GM19324 (cell line): ENCODE data around the gene KCNK5.

Experiments used
- ATAC-seq: cut with Tn5 transposase; IDR thresholded peaks from one replicate; pipeline ENCODE4 v1.9.1; 2021; ENCODE audit warnings: mild to moderate bottlenecking, moderate library complexity; ENCODE audit not compliant: unreplicated experiment, low FRiP score

Gene KCNK5

DNA sequence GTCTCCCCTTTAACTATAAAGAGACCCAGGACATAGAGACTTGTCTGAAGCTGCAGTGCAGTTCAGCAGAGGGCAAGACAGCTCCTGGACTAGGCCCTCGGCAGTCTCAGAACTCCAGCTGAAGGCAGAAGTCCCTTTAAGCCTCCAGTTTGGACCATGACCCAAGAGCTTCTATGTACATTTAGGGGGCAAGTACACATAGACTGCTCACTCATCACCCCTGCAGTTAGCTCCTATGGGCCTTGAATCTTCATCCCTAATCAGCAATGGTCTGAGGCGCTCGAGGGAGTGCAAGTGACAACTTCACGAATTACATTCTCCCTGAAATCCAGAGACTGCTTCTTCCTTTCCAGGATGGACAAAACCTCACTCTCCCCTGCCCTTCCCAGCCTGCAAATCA is 47.4 kb downstream of the KCNK5 start:
- ATAC-seq, result no peak

- ATAC-seq, result no peak
Observed at GRCh38 chr6:39181333-39181732, 47.9 kb downstream of the KCNK5 start.

GRCh38 chr6:39178804-39179203 is 50.5 kb downstream of the KCNK5 start:
- ATAC-seq, result no peak

DNA sequence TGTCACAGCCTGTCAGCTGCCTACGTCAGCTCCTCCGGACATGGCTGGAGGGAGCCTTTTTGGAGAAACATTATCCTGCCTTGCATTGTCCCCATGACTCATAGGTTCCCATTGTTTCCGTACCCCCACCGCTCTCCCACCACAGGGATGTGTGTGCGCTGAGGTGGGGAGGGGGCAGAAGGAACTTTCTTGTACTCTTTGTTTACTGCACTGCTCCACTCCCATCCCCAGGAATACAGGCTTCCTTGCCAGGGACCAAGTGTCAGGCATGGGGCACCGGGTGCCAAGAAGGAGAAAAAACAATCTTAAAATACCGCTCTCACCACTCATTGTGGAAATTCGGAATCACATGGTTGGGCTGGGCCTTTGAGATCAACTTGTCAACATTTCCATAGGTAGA is 51.0 kb downstream of the KCNK5 start:
- no peak for ATAC-seq

DNA sequence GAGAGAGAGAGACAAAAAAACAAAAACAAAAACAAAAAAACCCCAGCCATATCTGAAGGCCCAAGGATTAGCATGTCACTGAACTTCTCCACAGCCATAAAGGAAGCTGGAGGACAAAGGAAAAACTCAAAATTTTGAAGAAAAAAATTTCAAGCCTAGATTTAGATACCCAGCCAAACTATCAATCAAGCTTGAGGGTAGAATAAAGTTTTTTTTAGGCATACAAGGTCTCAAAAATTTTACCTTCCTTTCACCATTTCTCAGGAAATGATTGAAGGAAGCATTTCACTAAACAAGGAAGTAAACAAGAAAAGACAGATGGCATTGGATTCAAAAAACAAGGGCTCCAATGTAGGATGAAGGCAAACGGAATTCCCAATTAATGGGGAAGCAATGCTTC is 52.1 kb downstream of the KCNK5 start:
- ATAC-seq, result no peak

- no peak for ATAC-seq
Observed at GRCh38 chr6:39173270-39173669, 56.0 kb downstream of the KCNK5 start.

- ATAC-seq, result no peak
Observed at GRCh38 chr6:39172377-39172757, 56.9 kb downstream of the KCNK5 start.

DNA sequence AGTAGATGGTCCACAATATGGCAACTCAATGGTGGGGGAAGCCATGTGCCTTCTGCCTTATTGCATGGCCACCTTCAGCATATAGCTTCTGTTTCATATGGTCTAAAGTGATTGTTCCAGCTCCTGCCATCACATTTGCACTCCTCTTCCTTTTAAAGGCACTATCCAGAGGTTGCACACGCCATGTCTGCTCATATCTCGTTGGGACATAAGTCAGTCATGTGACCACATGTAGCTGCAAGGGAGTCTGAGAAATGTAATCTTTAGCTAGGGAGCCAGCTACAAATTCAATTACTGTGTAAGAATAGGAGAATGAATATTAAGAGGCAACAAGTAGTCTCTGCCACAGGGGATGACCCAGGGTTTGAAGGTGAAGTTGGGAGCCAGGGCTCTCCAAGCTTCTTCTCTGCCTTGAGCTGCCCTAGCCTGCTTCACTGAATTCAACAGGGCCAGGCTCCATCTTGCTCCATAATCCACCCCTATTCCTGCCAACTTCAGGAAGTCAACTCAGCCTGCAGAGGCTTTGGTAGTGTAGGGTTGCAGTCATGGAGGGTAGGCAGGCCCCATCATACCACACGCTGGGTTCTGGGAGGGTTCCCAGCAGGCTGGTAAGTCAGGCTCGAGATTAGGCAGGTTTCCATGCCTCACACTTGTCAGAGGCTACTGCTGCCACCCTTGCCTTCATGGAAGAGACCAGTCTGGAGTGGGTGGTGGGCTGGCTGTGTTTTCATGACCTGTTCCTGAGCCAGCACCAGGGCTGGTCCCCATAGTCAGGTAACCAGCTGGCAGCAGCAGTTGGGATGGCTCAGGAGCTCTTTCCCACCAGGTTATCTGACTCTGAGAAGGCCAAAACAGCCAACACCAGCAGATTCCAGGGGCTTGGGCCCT is 57.5 kb downstream of the KCNK5 start:
- ATAC-seq, result no peak

- ATAC-seq, result no peak
Observed at GRCh38 chr6:39170860-39171259, 58.4 kb downstream of the KCNK5 start.

- ATAC-seq, result no peak
Observed at GRCh38 chr6:39170389-39170788, 58.9 kb downstream of the KCNK5 start.

DNA sequence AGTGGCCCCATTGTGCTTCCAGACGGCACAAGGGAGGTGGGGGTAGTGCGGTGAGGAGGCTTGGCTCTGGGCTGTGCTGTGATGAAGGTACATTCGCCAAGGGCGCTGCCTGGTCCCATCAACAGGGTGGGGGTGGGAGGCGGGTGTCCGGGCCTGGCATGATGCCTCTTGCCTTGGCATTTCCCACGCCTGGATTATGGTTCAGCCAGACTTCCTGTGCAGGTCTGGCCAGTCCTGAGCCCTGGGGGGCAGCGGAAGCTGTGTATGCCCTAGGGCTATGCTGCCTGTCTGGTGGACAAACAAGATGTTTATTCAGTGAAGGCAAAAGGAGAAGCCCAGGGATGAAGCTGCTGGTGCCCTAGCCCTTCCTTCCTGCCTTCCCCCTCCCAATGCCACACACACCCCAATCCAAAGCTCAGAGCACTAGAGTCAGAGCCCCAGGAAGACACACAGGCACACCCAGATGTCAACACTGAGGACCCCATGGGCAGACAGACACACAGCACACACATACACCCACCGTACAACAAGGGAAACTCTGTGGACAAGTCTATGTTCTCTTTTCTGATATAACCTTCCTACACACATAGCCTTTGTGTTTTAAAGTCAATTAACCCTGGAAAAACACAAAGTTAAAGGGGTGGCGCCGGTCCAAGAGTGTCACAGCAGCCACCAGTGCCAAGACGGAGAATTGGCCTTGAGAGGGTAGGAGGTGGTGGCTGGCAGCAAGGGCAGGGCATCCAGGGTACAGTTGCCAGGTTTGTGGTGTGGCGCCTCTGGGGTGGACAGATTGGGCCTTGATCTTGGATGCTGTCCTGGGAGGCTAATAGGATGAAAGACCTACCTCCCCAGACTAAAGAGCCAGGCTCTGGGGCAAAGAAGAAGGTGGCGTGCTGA is 59.6 kb downstream of the KCNK5 start:
- no peak for ATAC-seq

DNA sequence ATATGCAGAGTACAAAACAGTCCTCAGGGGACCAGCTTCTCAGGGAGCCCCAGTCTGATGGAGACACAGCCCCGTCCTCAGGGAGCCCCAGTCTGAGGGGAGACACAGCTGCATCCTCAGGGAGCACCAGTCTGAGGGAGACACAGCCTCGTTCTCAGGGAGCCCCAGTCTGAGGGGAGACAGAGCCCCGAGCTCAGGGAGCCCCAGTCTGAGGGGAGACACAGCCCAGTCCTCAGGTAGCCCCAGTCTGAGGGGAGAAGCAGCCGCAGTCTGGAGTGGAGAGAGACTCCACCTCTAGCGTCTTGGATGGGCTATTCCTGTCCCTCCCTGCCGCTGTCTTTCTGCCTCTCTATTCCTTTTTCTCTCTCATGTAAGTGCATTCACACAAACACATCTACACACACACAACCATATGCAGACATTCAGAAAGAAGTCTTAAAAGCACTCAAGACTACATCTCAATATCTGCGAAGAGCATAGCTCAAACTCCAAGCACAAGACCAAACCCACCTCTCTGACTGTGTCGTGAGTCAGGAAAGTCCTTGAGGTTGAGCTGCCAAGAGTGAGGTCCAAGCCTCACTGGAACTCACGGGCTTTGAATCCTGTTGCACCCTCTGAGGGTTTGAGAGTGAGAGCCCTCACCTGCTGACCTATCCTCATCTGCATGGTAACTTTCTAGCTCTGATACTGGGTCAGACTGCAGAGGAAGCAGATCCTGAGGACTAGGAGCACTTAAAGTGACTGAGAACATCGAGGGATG is 61.2 kb downstream of the KCNK5 start:
- no peak for ATAC-seq

DNA sequence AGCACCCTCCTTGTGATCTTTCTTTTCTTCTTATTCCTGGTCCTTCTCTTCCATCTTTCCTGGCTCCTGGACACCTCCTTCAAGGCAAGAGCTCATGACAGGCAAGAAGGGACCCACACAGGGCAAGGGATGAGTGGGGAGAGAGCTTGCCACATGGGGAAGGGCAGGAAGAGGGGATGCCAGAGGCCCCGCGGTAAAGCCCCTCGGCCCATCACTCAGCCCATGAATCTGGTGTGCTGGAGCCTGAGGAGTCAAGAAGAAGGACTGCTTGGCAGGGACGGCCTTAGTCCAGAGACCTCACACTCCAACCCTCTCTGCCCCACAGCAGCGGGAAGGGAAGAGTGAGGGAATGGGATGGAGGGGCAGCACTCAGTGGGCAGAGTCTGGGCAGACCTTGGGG is 62.0 kb downstream of the KCNK5 start:
- no peak for ATAC-seq

- no peak for ATAC-seq
Observed at GRCh38 chr6:39166912-39167290, 62.4 kb downstream of the KCNK5 start.

- no peak for ATAC-seq
Observed at GRCh38 chr6:39166189-39166911, 62.9 kb downstream of the KCNK5 start.

DNA sequence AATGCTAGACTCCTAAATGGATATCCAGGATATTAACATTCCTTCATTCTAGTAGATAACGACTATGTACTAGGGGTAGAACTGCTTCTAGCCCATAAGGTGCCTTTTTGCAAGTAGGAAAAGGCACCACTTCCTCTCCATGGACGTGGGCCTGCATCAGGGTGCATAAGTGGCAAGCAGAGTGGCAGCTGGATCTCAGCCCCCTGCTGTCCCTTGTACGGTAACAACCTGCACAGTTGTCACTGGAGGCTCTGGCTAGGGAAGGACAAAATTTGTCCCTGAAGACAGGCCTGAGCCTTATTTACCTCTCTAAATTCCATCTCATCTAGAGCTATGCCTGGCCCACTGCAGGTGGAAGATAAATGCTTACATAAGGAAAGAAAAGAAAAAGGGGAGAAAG is 71.8 kb downstream of the KCNK5 start:
- ATAC-seq, result no peak

GRCh38 chr6:39156801-39157200 is 72.5 kb downstream of the KCNK5 start:
- no peak for ATAC-seq

- no peak for ATAC-seq
Observed at GRCh38 chr6:39154705-39155104, 74.6 kb downstream of the KCNK5 start.

- no peak for ATAC-seq
Observed at GRCh38 chr6:39153766-39154397, 75.4 kb downstream of the KCNK5 start.

- ATAC-seq, result no peak
Observed at GRCh38 chr6:39152262-39152661, 77.0 kb downstream of the KCNK5 start.
